ENCODE measurements around the gene ATP6V1B1. TPM values are rescaled to one million over a fixed set of nuclear protein-coding genes. Genes with fewer than 3 reads are reported as not detected.

The ATP6V1B1 gene
- total and polyA plus RNA-seq, 2 of the 13 experiments (the other 11 are each of a cell fraction or from before 2014, with no cell fraction given) = 0.58 to 1.6 TPM

- TF ChIP-seq XRCC5 (optimal IDR thresholded peaks at IDR 0.05; ENCODE audit: low read length) (peak; percentile 98), FOXK2 (IDR thresholded peaks at IDR 0.05) (peak; percentile 67; the same call in 1 of the 2 replicates), MEF2D (CRISPR knock-in tag; IDR thresholded peaks at IDR 0.05) (peak; percentile 60; the same call in 1 of the 2 replicates), ZNF335 (CRISPR knock-in tag; IDR thresholded peaks at IDR 0.05) (no peak), RBM22 (optimal IDR thresholded peaks at IDR 0.05; ENCODE audit: low read length) (peak; percentile 48), ZBTB25 (CRISPR knock-in tag; IDR thresholded peaks at IDR 0.05) (0 out of 2 replicates have a peak, but pooled peaks have one; percentile 56), PHF20 (CRISPR knock-in tag; IDR thresholded peaks at IDR 0.05) (peak; percentile 31; the same call in 1 of the 2 replicates), SAP130 (CRISPR knock-in tag; IDR thresholded peaks at IDR 0.05; ENCODE audit: low read depth) (peak; percentile 62; the same call in 1 of the 2 replicates), ZNF253 (CRISPR knock-in tag; IDR thresholded peaks at IDR 0.05; ENCODE audit: borderline replicate concordance) (no peak), ZNF770 (CRISPR knock-in tag; IDR thresholded peaks at IDR 0.05) (peak; percentile 80), KAT7 (CRISPR knock-in tag; IDR thresholded peaks at IDR 0.05; ENCODE audit: borderline replicate concordance) (0 out of 2 replicates have a peak, but pooled peaks have one; percentile 34), CBFB (CRISPR knock-in tag; IDR thresholded peaks at IDR 0.05) (peak; percentile 42; the same call in 1 of the 2 replicates), ELF1 (CRISPR knock-in tag; IDR thresholded peaks at IDR 0.05) (0 out of 2 replicates have a peak, but pooled peaks have one; percentile 22), YY1 (IDR thresholded peaks at IDR 0.05; ENCODE audit: insufficient read depth, insufficient replicate concordance, low read depth, low read length) (peak; percentile 55), KLF16 (CRISPR knock-in tag; IDR thresholded peaks at IDR 0.05) (peak in 1 of 2 experiments; percentile 55; a peak in 1 of 4 replicates), NR2F6 (IDR thresholded peaks at IDR 0.05) (no peak), NR2F6 (CRISPR knock-in tag; IDR thresholded peaks at IDR 0.05) (peak; percentile 24; the same call in 1 of the 2 replicates), RARA (CRISPR knock-in tag; IDR thresholded peaks at IDR 0.05) (0 out of 2 replicates have a peak, but pooled peaks have one; percentile 18), KMT2B (CRISPR knock-in tag; IDR thresholded peaks at IDR 0.05) (peak; percentile 60), NFE2 (CRISPR knock-in tag; IDR thresholded peaks at IDR 0.05) (peak; percentile 9; the same call in 1 of the 2 replicates), ZNF501 (CRISPR knock-in tag; IDR thresholded peaks at IDR 0.05) (peak; percentile 66), ZNF619 (CRISPR knock-in tag; IDR thresholded peaks at IDR 0.05) (0 out of 2 replicates have a peak, but pooled peaks have one; percentile 32), TFE3 (CRISPR knock-in tag; IDR thresholded peaks at IDR 0.05) (0 out of 2 replicates have a peak, but pooled peaks have one; percentile 39), SRSF1 (optimal IDR thresholded peaks at IDR 0.05; ENCODE audit: low read depth, low read length) (no peak), CEBPG (CRISPR knock-in tag; IDR thresholded peaks at IDR 0.05) (0 out of 2 replicates have a peak, but pooled peaks have one; percentile 54), HNRNPLL (IDR thresholded peaks at IDR 0.05; ENCODE audit: low read depth, low read length, poor library complexity, severe bottlenecking) (peak; percentile 23), ZFYVE20 (CRISPR knock-in tag; IDR thresholded peaks at IDR 0.05; ENCODE audit: borderline replicate concordance, low read depth) (no peak), SP5 (CRISPR knock-in tag; IDR thresholded peaks at IDR 0.05; ENCODE audit: borderline replicate concordance, low read depth) (peak; percentile 20; the same call in 1 of the 2 replicates)
Measured at GRCh38 chr2:70919672-70920366, 15.9 kb upstream of the ATP6V1B1 start (continued).

Data from HepG2 (cell line).